ENCODE results near the gene CCDC148. TPM values are rescaled to one million over a fixed set of nuclear protein-coding genes. Genes with fewer than 3 reads are reported as not detected.

Gene CCDC148
- total and polyA plus RNA-seq, 2 experiments from 2014 or later, result 1.2 to 1.8 TPM

- no peak overlapping the region for H3K4me2 ChIP-seq
- H3K4me3 ChIP-seq, result no peak overlapping the region
- Mint-ChIP-seq H3K9me3 (no peaks in the 10 kb centered on the region), H3K4me1 (peaks cover 12% of the 10 kb centered on the region), H3K27ac (no peak overlapping the region), H3K27me3 (ENCODE audit: insufficient read depth, low read depth, poor library complexity) (no peaks in the 10 kb centered on the region), H3K4me3 (no peak overlapping the region), H3K36me3 (ENCODE audit: low read depth) (no peaks in the 10 kb centered on the region)
- H3K36me3 ChIP-seq (ENCODE audit: insufficient read depth), result no peaks in the 10 kb centered on the region
- peaks cover 5% of the 10 kb centered on the region; the same call in 1 of the 2 replicates for H3K4me1 ChIP-seq (ENCODE audit: insufficient read depth)
- H3K79me2 ChIP-seq (replicated peaks; ENCODE audit: insufficient read depth), result no peaks in the 10 kb centered on the region
- no peaks in the 10 kb centered on the region for H3F3A ChIP-seq (replicated peaks; ENCODE audit: low read depth)
- H3K27ac ChIP-seq (ENCODE audit: low read depth), result no peak overlapping the region
- no peaks in the 10 kb centered on the region for H3K9me2 ChIP-seq (ENCODE audit: insufficient read depth)
- H4K20me1 ChIP-seq (replicated peaks; ENCODE audit: insufficient read depth), result no peaks in the 10 kb centered on the region
- H3K27me3 ChIP-seq (ENCODE audit: insufficient read depth), result no peaks in the 10 kb centered on the region
- ATAC-seq, result no peak
- DNase-seq (ENCODE audit: low spot score), result no peak
- TF ChIP-seq JUNB (IDR thresholded peaks at IDR 0.05; ENCODE audit: unreplicated experiment) (no peak), EZH2phosphoT487 (IDR thresholded peaks at IDR 0.05; ENCODE audit: unreplicated experiment) (no peak), ETS1 (IDR thresholded peaks at IDR 0.05) (no peak), ZNF462 (CRISPR knock-in tag; IDR thresholded peaks at IDR 0.05) (no peak), STAT1 (IDR thresholded peaks at IDR 0.05; ENCODE audit: unreplicated experiment) (no peak), EZH2 (IDR thresholded peaks at IDR 0.05; ENCODE audit: low read depth, unreplicated experiment) (no peak), REST (IDR thresholded peaks at IDR 0.05; ENCODE audit: unreplicated experiment) (no peak)
- no peak overlapping the region for H2AFZ ChIP-seq
These were observed 244.3 kb downstream of the CCDC148 start for GRCh38 chr2:158212301-158212700.

All from GM23338 (cell line).